RKO (cell line): Measurements from ENCODE around the gene TAS2R41.
"Not testable (repeated sequence)": the region's sequence is repeated elsewhere in the genome, so short reads cannot be mapped to it uniquely, and the experiment has no call there.

Experiments used
- DNase-seq: peaks from one replicate; pipeline ENCODE4 v3.0.0-alpha.2; 2016; ENCODE audit warnings: low spot score

Gene TAS2R41

DNA sequence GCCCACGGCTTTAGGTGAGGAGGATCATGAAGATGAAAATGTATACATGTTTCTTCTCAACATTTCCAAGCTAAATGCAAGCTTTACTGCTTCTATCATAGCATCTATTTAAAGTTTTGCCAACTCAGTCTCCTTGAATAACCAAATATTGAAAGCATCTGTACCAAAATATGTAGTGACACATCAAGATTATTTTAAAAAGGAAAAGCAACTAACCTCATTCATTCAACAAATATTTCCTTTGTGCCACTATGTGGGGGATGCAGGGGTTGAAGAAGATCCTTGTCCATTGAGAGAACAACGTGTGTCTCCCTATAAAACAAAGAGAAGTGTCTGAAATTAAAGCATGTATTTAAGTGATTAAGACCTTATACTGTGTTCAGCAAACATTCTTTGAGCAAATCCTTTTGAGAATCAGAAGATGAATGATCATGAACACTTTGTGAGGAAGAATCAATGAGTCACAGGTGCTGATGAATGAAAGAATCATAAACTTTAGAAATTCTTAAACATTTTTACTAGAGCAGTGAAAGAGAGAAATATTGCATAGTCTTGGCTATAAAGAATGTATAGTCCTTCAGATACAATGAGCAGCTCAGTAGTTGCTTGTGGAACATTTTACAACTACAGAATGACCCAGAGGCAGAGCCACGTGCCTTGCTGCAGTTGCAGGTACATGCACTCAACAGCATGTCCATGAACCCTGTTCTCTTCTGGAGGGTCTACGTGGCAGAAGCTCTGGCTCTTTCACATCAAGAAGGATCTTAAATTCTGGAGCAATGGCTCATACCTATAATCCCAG is 20.5 kb upstream of the TAS2R41 start:
- DNase-seq = no peak

DNA sequence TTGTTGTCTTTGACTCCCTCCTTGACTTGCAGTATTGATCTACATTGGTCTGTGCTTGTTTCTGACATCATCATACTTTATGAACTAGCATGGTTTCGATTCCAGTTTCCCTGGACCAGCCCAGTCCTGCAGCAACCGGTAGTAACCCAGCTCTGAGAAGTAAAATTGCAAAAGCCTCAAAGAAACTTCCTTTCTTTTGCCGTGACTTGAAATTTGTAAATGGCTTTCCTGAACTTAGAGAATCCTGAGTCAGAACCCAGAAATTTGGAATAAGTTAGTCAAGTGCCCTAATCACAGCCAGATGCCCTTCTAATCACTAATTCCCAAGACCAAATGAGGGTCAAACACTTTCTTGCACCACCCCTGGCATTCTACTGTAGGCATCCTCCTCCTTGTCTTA is 19.4 kb upstream of the TAS2R41 start:
- DNase-seq = no peak

DNA sequence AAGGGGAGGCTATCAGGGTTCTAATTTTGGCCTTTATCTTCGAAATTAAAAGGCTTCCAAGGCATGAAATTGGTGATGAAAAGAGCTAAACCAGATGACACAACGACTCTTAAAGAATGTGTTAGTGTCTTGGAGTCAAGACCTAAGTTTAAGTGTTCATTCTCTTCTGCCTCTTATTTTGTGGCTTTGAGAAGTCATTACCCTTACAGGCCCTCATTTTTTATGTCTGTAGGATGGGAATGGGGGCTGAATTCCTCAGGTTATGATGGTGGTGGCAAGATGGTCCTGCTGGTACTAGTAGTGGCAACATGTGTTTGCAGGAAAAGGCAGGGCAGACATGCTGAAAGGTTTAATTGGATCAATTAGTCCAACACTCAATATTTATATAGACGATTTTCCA is 19.0 kb upstream of the TAS2R41 start:
- no peak for DNase-seq

DNA sequence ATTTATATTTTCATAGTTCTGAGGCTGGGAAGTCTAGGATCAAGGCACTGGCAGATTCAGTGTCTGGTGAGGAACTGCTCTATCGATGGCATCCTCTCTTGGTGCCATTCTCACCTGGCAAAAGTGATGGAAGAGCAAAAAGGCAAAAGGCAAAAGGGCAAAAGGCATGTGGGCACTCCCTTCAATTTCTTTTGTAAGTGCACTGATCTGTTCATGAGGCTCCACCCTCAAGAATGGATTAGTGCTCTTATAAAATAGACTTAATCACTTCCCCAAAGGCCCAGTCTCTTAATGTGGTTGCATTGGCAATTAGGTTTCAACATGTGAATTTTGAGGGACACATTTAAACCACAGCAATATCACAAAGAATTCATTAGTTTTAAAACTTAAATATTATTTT is 18.3 kb upstream of the TAS2R41 start:
- no peak for DNase-seq

DNA sequence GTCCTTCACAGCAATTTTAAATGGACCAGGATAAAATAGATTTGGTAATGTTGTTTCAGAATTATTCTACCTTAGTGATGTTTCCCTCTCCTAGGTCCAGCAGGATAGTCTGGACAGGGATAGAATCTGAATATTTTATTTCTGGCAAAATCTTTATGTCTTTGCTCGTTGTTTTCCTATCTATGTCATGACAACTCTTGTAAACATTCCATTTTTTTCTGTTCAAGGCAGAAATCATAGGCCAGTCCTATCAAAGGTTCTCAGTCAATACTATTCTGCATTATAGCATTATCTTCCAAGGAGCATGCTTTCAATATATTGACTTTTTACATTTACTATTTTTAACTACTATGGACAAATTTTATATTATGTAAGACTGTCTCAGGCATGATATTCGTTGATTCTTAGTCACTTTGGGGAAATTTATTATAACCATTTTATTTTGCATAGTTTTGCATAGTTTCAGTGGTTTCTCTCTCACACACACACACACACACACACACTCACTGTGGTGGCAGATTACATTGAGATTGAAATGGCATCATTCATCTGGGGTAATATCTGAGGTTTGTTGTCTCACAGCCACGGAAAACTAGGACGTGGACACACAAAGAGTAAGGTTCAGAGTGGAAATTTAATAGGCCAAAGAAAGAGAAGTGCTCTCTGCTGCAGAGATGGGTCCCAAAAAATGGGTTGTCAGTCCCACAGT is 17.2 kb upstream of the TAS2R41 start:
- DNase-seq = no peak

DNA sequence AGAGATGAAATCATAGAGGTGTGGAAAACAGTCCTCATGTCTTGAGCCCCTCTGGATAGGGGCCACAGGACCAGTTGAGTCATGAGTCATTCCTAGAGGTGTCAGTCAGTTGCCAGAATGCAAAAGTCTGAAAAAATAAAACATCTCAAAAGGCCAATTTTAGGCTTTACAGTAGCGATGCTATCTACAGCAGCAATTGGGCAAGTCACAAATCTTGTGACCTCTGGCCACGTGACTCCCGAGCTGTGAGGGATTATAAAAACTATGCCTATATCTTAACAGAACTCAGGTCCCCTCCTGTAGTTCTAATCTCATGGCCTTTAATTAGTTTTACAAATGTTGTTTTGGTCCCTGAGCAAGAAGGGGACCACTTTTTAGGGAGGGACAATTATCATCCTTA is 15.6 kb upstream of the TAS2R41 start:
- DNase-seq = no peak

DNA sequence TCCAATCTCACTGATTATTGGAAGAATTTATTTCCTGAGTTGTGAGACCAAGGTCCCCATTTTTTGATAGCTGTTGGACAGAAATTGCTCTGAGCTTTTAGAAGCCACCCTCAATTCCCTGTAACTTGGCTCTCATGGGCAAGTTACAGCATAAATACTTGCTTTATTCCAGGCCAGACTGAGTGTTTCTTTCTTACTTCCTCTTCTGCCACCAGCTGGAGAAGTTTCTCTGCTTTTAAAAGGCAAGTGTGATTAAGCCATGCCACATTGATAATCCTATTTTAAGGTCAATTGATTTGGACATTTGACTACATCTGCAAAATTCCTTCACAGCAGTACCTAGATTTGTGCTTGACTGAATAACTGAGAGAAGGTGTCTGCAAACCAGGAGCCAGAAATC is 14.1 kb upstream of the TAS2R41 start:
- DNase-seq = no peak

DNA sequence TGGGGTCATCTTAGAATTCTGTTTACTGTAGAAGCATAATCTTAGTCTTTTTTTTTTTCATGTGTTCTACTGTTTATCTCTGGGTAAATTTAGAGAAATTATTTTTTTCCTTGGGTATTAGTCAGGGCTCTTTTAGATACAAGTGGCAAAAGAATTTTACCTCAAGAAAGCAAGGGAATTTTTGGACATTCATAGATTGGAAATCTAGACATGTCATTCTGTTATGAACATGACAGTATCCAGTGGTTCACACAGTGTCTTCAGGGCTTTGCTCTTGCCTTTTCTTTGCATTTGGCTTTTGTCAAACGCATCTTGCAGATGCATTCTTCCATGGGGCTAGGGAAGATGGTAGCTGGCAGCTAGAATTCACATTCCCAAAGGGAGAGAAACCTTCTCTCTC is 13.7 kb upstream of the TAS2R41 start:
- no peak for DNase-seq

DNA sequence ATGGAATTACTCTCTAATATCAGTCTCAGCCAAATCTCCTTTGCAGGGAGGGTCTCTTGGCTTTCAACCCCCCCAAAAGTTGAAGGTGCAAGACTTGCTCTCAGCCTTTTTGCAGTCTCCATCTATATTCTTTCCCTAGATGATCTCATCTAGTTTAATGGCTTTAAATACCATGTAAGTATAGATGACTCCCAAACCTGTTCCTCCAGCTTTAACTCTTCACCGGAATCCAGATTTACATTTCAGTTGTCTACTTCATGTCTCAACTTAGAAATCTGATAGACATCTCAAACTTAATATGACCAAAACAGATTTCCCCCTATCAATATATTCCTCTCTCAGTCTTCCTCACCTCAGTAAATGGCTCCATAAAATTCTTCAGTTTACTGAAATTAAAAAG is 9.9 kb upstream of the TAS2R41 start:
- DNase-seq = no peak

DNA sequence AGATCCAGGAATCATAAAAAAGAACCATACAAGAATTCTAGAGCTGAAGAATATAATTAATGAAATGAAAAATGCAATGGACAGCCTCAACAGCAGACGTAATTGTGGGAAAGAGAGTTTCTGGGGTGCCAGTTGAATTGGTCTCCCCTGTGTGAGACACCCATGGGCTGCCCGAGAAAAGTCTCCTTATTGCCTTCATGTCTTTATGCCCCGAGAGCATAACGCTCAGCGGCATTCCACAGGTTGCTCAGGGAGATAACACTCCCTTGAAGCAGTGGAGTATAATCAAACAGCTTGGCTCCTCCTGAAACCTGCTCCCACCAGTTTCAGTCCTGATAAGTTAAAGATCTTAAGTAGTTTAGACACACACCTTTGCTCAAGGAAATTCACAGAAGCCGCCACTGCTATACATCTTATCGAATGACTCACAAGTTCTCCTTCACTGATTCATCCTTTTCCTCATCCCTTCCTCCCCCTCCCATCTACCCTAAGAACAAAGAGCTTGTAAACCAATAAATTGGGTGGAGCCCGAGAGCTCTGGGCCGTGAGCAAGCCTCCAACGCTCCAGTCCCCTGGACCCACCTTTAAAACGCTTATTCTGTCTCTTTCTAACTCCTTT is 5.5 kb upstream of the TAS2R41 start:
- DNase-seq = peak; percentile 24

DNA sequence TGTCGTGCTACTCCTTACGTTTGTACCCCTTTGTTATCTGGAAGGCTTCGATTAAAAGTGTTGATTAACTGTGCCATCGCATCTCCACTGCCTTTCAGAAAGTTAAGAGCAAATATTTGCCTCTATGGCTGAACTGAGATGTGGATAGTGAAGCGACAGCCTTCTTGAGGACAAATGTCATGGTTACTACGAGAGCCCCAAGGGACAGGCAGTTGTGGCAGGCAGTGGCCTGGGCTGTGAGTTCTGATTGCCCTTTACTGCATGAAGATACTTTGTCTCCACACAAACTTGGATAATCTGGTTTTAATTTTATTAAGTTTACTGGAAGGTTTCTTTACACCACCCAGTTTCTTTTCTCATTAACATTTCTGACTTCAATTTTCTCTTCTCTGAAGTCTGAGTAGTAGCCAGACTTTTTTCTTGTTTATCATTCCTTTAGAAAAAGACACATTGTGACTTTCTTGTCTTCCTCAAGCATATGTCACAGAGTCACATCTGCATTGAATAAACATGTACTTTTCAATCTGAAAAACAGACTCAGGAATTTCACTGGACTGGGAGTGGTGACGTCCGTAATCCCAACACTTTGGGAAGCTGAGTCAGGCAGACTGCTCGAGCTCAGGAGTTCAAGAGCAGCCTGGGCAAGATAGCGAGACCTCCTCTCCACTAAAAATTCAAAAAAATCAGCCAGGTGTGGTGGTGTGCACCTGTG is 1.5 kb downstream of the TAS2R41 start:
- no peak for DNase-seq

DNA sequence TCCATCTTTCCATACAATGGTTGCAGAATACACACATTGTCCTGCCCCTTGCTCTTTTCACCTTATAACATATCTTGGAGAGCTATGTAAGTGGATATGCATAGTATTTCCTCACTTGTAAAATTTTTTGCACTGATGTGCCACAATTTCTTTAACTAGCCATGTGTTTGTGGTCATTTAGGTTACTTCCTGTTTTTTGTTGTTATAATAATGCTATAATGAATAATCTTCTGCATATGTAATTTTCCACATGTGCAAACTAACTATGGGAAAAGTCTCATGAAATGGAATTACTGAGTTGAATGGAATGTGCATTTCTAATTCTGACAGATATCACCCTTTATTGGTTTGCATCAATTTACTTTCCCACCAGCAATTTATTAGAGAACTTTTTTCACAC is 2.8 kb downstream of the TAS2R41 start:
- DNase-seq = no peak

DNA sequence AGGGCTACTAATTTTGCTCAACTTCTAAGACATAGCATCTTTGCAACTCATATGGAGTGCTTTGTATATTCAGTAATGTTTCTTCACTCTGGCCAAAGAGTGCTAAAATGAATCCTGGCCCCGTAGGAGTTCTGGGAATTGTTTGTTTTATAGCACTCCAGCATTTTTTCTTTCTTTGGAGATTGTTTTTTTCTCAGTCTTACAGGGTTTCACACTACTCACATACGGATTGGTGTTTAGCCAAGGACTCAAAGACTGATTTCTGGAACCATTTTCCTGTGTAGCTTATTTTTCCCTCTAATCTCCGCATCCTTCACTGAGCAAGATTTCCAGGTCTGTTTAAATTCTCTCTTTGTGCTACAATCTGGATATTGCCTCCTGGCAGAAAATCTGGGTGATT is 6.4 kb downstream of the TAS2R41 start:
- no peak for DNase-seq

DNA sequence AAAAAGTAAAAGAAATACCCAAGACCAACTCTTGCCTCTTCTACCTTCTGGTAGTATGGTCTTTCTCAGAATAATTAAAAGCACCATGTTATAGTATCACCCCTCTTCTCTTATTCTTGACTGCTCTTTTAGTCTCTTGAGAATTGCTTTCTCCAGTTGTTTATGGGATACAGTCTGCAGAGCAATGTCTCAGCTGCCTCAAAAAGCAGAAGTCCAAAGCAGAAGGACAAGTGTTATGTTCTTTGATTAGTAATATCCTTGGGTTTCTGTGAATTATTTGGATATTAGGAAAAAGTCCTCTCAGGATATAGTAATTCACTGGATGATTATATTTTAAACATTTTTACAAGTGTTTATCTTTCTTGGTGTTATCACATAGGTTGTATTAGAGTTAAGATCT is 7.4 kb downstream of the TAS2R41 start:
- no peak for DNase-seq

DNA sequence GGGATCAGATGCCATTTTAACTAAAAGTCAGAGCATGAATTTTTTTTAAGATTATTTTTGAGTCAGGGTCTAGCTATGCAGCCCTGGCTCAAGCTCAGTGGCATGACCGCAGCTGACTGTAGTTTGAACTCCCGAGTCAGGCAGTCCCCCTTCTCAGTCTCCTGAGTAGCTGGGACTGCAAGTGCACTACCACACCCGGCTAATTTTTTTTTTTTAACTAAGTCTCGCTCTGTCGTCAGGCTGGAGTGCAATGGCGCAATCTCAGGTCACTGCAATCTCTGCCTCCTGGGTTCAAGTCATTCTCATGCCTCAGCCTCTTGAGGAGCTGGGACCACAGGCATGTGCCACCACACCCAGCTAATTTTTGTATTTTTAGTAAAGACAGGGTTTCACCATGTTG is 7.8 kb downstream of the TAS2R41 start:
- DNase-seq = no peak

DNA sequence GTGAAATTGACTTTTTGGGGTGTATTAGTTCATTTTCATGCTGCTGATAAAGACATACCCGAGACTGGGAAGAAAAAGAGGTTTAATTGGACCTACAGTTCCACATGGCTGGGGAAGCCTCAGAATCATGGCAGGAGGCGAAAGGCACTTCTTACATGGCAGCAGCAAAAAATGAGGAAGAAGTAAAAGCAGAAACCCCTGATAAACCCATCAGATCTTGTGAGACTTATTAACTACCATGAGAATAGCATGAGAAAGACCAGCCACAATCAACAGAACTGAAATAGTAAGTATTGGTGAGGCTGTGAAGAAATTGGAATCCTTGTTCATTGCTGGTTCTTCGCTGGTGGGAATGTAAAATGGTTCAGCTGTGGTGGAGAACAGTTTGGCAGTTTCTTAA is 8.6 kb downstream of the TAS2R41 start:
- DNase-seq = not testable (repeated sequence)

DNA sequence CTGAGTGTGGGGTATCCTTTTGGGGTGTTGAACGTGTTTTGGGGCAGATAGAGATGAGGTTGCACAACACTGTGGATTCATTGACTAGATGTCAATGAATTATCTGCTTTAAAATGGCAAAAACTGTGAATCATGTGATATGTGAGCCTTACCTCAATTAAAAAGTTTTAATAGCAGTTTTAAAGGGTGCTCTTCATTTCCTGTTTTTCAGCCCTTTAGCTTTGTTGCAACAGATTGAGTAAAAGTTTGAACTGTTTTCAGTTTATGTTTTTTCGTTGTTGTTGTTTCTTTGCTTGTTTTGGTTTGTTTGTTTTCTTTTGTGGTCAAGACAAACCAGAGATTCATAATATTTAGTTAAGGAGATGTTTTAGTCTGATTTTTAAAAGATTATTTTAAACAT is 9.4 kb downstream of the TAS2R41 start:
- DNase-seq = no peak

DNA sequence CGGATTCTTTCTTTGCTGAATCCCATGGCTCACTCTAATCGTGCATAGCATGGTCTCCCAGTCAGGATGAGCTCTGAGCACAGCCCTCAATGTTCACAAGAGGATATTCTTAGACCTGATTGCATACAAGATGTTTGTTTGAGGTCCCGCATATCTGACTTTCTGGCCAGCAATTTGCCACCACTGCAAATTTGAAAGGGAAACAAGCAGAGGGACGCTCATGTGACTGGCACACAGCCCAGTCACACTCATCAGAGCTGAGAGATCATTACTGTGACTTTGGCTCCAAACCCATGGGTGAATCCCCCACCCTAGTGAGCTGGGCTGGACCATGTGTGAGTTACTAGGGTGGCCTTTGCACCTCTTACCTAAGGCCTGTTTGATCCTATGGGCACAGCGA is 9.9 kb downstream of the TAS2R41 start:
- DNase-seq = no peak

DNA sequence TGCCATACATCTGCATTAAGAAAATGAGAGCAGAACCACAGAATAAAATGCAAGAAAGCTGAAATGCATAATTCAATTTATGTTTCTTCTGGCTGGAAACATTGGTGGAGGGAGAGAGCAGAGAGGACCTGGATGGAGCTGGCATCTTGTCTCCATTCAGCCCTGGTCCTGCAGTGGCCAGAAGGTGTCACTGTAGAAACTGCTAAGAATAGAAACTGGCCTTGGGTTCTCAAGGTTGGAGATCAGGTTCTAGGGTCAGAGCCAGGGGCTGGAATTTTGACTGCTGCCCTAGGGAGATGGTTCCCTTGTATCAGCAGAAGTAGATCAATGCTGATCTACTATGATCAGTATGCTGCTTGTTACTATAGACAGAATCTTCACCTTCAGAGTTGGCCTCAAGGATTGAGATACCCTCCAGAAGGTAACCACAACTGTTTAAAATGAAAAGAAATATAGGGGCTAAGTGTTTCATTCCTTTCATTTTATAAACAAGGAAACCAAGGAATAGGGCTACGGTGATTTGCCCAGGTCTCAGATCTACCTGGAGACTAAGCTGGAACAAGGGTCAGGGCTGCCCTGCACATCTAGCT is 13.1 kb downstream of the TAS2R41 start:
- DNase-seq = no peak

DNA sequence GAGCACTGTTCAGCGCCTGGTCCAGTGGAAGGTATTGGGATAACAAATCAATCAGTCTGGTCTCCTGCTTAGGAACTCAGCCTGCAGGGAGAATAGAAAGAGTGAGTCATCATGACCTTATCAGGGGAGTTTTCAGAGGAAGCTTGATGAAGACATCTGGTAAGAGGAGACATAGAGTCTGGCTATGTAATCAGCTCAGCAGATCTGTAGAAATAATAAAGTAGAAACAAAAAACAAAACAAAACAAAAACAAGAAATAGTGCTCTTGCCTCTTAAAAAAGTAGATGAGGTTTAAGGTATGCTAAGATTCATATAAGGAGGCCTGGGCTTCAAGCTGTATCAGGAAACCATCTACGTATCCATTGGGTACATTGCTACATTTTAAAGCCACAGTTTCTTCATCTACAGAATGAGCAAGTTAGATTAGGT is 14.4 kb downstream of the TAS2R41 start:
- no peak for DNase-seq

DNA sequence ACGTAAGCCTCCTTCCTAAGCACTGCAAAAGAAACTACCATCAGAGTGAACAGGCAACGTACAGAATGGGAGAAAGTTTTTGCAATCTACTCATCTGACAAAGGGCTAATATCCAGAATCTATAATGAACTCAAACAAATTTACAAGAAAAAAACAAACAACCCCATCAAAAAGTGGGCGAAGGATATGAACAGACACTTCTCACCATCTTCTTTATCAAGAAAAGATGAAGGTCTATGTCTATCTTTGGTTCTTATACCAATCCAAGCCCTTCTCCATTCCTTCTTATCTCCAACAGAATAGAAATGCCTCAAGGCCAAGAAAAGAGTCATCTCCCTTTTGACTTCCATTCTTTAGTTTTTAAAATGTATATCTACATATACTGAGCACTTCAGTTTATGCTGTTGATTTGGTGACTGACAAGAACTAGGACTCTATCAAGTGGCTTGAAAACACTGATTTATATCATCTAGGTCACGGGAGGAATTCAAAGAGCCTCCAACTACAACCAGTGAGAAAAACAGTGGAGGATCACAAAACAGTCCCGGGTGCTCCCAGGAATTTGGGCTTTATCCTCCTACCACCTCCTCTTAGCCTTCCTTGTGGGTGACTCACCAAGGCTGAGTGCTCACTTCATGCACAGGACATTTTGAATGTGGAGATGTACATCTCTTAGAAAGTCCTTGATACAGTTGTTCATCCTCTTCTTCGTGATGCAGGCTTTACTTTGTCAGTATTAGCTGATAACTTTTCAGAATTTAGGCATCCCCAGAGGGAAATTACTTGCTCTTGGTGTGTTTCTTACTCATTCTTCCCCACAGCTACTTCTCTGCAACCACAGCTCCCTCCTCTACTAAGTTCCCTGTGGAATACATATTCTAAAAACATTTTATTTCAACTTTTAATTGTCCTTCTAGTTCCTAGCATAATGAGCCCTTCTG is 15.4 kb downstream of the TAS2R41 start:
- no peak for DNase-seq
